PC-3 (cell line): ENCODE measurements around the gene SRRD. TPM values are rescaled to one million over a fixed set of nuclear protein-coding genes. Genes with fewer than 3 reads are reported as not detected.

Source experiments
- ATAC-seq: fragments of 200-7000 bp; cut with Tn5 transposase; 2 replicates; pipeline ENCODE4 v1.9.1; 2020; ENCODE audit warnings: mild to moderate bottlenecking, moderate library complexity
- BruUV-seq: library from RNA; stranded (reverse); fragments of 400-500 nt; replicated peaks from 2 replicates; lab custom pipeline; 2021; lab: Mats Ljungman, UMichigan
- CTCF ChIA-PET: fragments of 300-600 bp; sonication (Branson Sonifier 250); formaldehyde crosslinking; loops from one replicate; lab custom pipeline; 2022; ENCODE audit warnings: antibody characterized with exemption; lab: Charles Lee
- POLR2A ChIA-PET: fragments of 300-600 bp; sonication (Branson Sonifier 250); formaldehyde crosslinking; loops from one replicate; lab custom pipeline; 2022; ENCODE audit warnings: antibody characterized with exemption; ENCODE audit not compliant: unreplicated experiment; lab: Charles Lee
- DNase-seq: peaks from one replicate; pipeline ENCODE4 v3.0.0-alpha.2; 2015
- H2AFZ ChIP-seq: fragments of 300-600 bp; sonication (generic); 2 replicates; pipeline ENCODE4 v1.6.0; 2016; ENCODE audit warnings: antibody characterized with exemption, low read length
- H3F3A ChIP-seq: fragments of 300-600 bp; sonication (generic); one replicate; pipeline ENCODE4 v1.6.0; 2017; ENCODE audit warnings: antibody characterized with exemption, low read length, control low read depth, mild to moderate bottlenecking; ENCODE audit not compliant: unreplicated experiment
- H3K27ac ChIP-seq: fragments of 300-600 bp; sonication (generic); 2 replicates; pipeline ENCODE4 v1.5.1; 2016; ENCODE audit warnings: mild to moderate bottlenecking, low read length
- H3K27me3 ChIP-seq: fragments of 300-600 bp; sonication (generic); 2 replicates; pipeline ENCODE4 v1.6.1; 2016; ENCODE audit warnings: low read length, mixed read lengths
- H3K36me3 ChIP-seq: fragments of 300-600 bp; sonication (generic); 2 replicates; pipeline ENCODE4 v1.6.1; 2016; ENCODE audit warnings: low read depth, mixed run types, low read length, mixed read lengths
- H3K4me1 ChIP-seq: fragments of 300-600 bp; sonication (generic); 2 replicates; pipeline ENCODE4 v1.5.1; 2016; ENCODE audit warnings: low read length; ENCODE audit not compliant: insufficient read depth
- H3K4me2 ChIP-seq: fragments of 300-600 bp; sonication (generic); 2 replicates; pipeline ENCODE4 v1.6.0; 2016; ENCODE audit warnings: low read length
- H3K4me3 ChIP-seq: fragments of 300-600 bp; sonication (generic); 2 replicates; pipeline ENCODE4 v1.5.1; 2016; ENCODE audit warnings: mild to moderate bottlenecking, low read length, mixed read lengths
- H3K79me2 ChIP-seq: fragments of 300-600 bp; sonication (generic); 2 replicates; pipeline ENCODE4 v1.6.1; 2017; ENCODE audit warnings: low read length, mixed read lengths
- H3K9ac ChIP-seq: fragments of 300-600 bp; sonication (generic); 2 replicates; pipeline ENCODE4 v1.6.0; 2016; ENCODE audit warnings: mild to moderate bottlenecking, low read length
- H3K9me2 ChIP-seq: fragments of 300-600 bp; sonication (generic); replicated peaks from 2 replicates; pipeline ENCODE4 v1.6.1; 2016; ENCODE audit warnings: mixed run types, low read length, mixed read lengths
- H3K9me3 ChIP-seq: fragments of 300-600 bp; sonication (generic); 2 replicates; pipeline ENCODE4 v1.6.1; 2016; ENCODE audit warnings: low read length, mixed read lengths
- H4K20me1 ChIP-seq: fragments of 300-600 bp; sonication (generic); 2 replicates; pipeline ENCODE4 v1.6.1; 2016; ENCODE audit warnings: low read length, mixed read lengths
- CTCF ChIP-seq: fragments of 300-600 bp; sonication (generic); conservative IDR thresholded peaks from 2 replicates; pipeline ENCODE4 v1.5.1; 2017; ENCODE audit warnings: antibody characterized with exemption, low read depth, mild to moderate bottlenecking, low read length
- EZH2 ChIP-seq: fragments of 300-600 bp; sonication (generic); IDR thresholded peaks from one replicate; pipeline ENCODE4 v1.6.1; 2017; ENCODE audit warnings: antibody characterized with exemption, mild to moderate bottlenecking, low read length; ENCODE audit not compliant: unreplicated experiment
- EZH2phosphoT487 ChIP-seq: fragments of 300-600 bp; sonication (generic); IDR thresholded peaks from 2 replicates; pipeline ENCODE4 v1.6.1; 2018; ENCODE audit warnings: mild to moderate bottlenecking, antibody characterized with exemption, low read length, borderline replicate concordance
- intact Hi-C: fragments of 100-400 bp; cut with micrococcal nuclease; formaldehyde crosslinking; loops from 2 replicates; pipeline ENCODE4 v1.9.0; 2023
- total RNA-seq: library from RNA; depleted of rRNA; stranded (reverse); fragments of >200 nt; gene quantifications from 2 replicates; pipeline ENCODE4 v1.2.3, GENCODE V29; 2014

The SRRD gene
- total RNA-seq, 1 experiment from 2014 or later: 17.6 TPM

GRCh38 chr22:26515931-26516330 is 32.3 kb downstream of the SRRD start:
- Histone ChIP-seq H3K9ac (no peak overlapping the region), H3K27me3 (no peaks in the 10 kb centered on the region), H2AFZ (no peak overlapping the region), H3K36me3 (no peaks in the 10 kb centered on the region), H3K79me2 (peaks cover 32% of the 10 kb centered on the region), H3K4me1 (peaks cover 11% of the 10 kb centered on the region; the same call in 1 of the 2 replicates), H3K27ac (no peak overlapping the region), H3K9me3 (no peaks in the 10 kb centered on the region), H3F3A (no peaks in the 10 kb centered on the region), H3K9me2 (no peaks in the 10 kb centered on the region), H3K4me3 (no peak overlapping the region), H4K20me1 (no peaks in the 10 kb centered on the region), H3K4me2 (no peak overlapping the region)
- TF ChIP-seq EZH2phosphoT487 (no peak), CTCF (no peak), EZH2 (no peak)
- no peak for DNase-seq
- ATAC-seq: no peak
- BruUV-seq: no TSS peak
- POLR2A ChIA-PET: no interaction called here
- CTCF ChIA-PET: no interaction called here
- intact Hi-C loops: loop anchor here (10.0 kb wide), 1 partner anchor 69 kb away; no protein-coding TSS in a partner anchor

- no peaks in the 10 kb centered on the region for H3K9me3 ChIP-seq
- no peaks in the 10 kb centered on the region for H3K9me2 ChIP-seq
- H3K9ac ChIP-seq: no peak overlapping the region
- no peak overlapping the region for H3K4me3 ChIP-seq
- peaks cover 26% of the 10 kb centered on the region for H3K79me2 ChIP-seq
- H2AFZ ChIP-seq: no peak overlapping the region
- DNase-seq: no peak
- CTCF ChIA-PET: no interaction called here
- POLR2A ChIA-PET: no interaction called here
- no peaks in the 10 kb centered on the region for H3K27me3 ChIP-seq
- H3K36me3 ChIP-seq: no peaks in the 10 kb centered on the region
- no peak overlapping the region for H3K27ac ChIP-seq
- H3F3A ChIP-seq: no peaks in the 10 kb centered on the region
- intact Hi-C loops: loop anchor here (10.0 kb wide), 1 partner anchor 68 kb away; no protein-coding TSS in a partner anchor
- no TSS peak for BruUV-seq
- ATAC-seq: no peak
- H3K4me1 ChIP-seq: peaks cover 6% of the 10 kb centered on the region; the same call in 1 of the 2 replicates
- no peak overlapping the region for H3K4me2 ChIP-seq
- TF ChIP-seq EZH2phosphoT487 (no peak), CTCF (no peak), EZH2 (no peak)
- no peaks in the 10 kb centered on the region for H4K20me1 ChIP-seq
Measured at GRCh38 chr22:26516503-26516902, 32.8 kb downstream of the SRRD start.

GRCh38 chr22:26517429-26517828 is 33.8 kb downstream of the SRRD start:
- no peak overlapping the region for H3K9ac ChIP-seq
- no peaks in the 10 kb centered on the region for H4K20me1 ChIP-seq
- no peak overlapping the region for H3K27ac ChIP-seq
- no peaks in the 10 kb centered on the region for H3F3A ChIP-seq
- no peaks in the 10 kb centered on the region for H3K27me3 ChIP-seq
- no peaks in the 10 kb centered on the region for H3K36me3 ChIP-seq
- no peak overlapping the region for H2AFZ ChIP-seq
- no peaks in the 10 kb centered on the region for H3K9me2 ChIP-seq
- no peak overlapping the region for H3K4me2 ChIP-seq
- H3K4me1 ChIP-seq: peaks cover 6% of the 10 kb centered on the region; the same call in 1 of the 2 replicates
- H3K79me2 ChIP-seq: peaks cover 19% of the 10 kb centered on the region
- BruUV-seq: no TSS peak
- ChIA-PET CTCF (no interaction called here), POLR2A (interaction anchor here (0.6 kb wide), 1 partner anchor 29 kb away, joined by 5 read pairs; no protein-coding TSS in a partner anchor)
- DNase-seq: no peak
- intact Hi-C loops: loop anchor here (10.0 kb wide), 1 partner anchor 67 kb away; no protein-coding TSS in a partner anchor
- H3K9me3 ChIP-seq: no peaks in the 10 kb centered on the region
- H3K4me3 ChIP-seq: no peak overlapping the region
- TF ChIP-seq EZH2phosphoT487: no peak
- ATAC-seq: no peak
